Cardiac muscle cell (in vitro differentiated cells and primary cell): ENCODE measurements around the gene ZYG11A. TPM values are rescaled to one million over a fixed set of nuclear protein-coding genes. Genes with fewer than 3 reads are reported as not detected.

Experiments
- DNase-seq, 2 donors: peaks; one replicate each; pipeline versions ENCODE4 v3.0.0 to v3.0.0-alpha.2; 2010 to 2017; ENCODE audit warnings: low read depth in 1 of 2, low spot score in 1 of 2
- H3K27ac ChIP-seq: fragments of 200-600 bp; sonication (generic); 2 replicates; pipeline ENCODE4 v1.5.1; 2016
- H3K27me3 ChIP-seq: fragments of 200-600 bp; sonication (generic); 2 replicates; pipeline ENCODE4 v1.6.0; 2016; ENCODE audit warnings: control low read depth
- H3K36me3 ChIP-seq: fragments of 200-600 bp; sonication (generic); 2 replicates; pipeline ENCODE4 v1.5.1; 2016; ENCODE audit warnings: control low read depth
- H3K4me1 ChIP-seq: fragments of 200-600 bp; sonication (generic); 2 replicates; pipeline ENCODE4 v1.8.1; 2017; ENCODE audit warnings: low read depth, mild to moderate bottlenecking, mixed run types
- H3K4me3 ChIP-seq: fragments of 200-600 bp; sonication (generic); 2 replicates; pipeline ENCODE4 v1.5.1; 2016; ENCODE audit warnings: mild to moderate bottlenecking
- H3K9me3 ChIP-seq: fragments of 200-600 bp; sonication (generic); 2 replicates; pipeline ENCODE4 v1.5.1; 2017; ENCODE audit warnings: low read depth, mild to moderate bottlenecking, control low read depth
- polyA plus RNA-seq: library from polyadenylated mRNA; unstranded; fragments of >200 nt; fragmentation: Nextera tagmentation; extraction: Ambion mirVana; gene quantifications from 2 replicates; pipeline ENCODE4 v1.2.1, GENCODE V29; 2016
- total RNA-seq: library from RNA; depleted of rRNA; stranded (reverse); fragments of >200 nt; gene quantifications from 2 replicates; pipeline ENCODE4 v1.2.3, GENCODE V29; 2016
- TF ChIP-seq, protein P1 (sequence below): IDR thresholded peaks from 2 replicates; pipeline ENCODE4 v1.5.1; 2012; ENCODE audit warnings: low read depth, mild to moderate bottlenecking, low read length

Gene ZYG11A
- total and polyA plus RNA-seq, 2 experiments from 2014 or later = 0.04 to 0.06 TPM

DNA sequence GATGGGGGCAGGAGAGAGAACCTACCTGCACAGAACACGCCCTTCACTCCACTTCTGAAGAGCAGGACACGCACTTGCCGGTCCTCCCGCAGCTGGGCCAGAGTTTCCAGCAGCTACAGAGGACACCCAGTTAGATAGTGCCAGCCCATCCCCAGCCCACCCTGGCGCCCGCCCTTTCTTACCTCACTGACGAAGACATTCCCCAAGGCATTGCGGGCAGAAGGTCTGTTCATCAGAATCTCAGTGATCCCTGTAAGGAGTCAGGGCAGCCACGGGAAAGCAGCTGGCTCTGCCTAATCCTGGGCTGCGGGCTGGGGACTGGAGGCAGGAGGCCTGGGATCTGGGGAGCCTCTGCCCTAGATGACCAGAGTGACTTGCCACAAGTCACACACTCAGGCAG, 69.0 kb downstream of the ZYG11A start:
- Histone ChIP-seq H3K4me1 (peaks cover 6% of the 10 kb centered on the region), H3K36me3 (no peaks in the 10 kb centered on the region), H3K9me3 (no peaks in the 10 kb centered on the region), H3K27me3 (no peaks in the 10 kb centered on the region), H3K27ac (no peak overlapping the region), H3K4me3 (no peak overlapping the region)
- DNase-seq = no peak
- TF ChIP-seq, protein P1, sequence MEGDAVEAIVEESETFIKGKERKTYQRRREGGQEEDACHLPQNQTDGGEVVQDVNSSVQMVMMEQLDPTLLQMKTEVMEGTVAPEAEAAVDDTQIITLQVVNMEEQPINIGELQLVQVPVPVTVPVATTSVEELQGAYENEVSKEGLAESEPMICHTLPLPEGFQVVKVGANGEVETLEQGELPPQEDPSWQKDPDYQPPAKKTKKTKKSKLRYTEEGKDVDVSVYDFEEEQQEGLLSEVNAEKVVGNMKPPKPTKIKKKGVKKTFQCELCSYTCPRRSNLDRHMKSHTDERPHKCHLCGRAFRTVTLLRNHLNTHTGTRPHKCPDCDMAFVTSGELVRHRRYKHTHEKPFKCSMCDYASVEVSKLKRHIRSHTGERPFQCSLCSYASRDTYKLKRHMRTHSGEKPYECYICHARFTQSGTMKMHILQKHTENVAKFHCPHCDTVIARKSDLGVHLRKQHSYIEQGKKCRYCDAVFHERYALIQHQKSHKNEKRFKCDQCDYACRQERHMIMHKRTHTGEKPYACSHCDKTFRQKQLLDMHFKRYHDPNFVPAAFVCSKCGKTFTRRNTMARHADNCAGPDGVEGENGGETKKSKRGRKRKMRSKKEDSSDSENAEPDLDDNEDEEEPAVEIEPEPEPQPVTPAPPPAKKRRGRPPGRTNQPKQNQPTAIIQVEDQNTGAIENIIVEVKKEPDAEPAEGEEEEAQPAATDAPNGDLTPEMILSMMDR = no peak

DNA sequence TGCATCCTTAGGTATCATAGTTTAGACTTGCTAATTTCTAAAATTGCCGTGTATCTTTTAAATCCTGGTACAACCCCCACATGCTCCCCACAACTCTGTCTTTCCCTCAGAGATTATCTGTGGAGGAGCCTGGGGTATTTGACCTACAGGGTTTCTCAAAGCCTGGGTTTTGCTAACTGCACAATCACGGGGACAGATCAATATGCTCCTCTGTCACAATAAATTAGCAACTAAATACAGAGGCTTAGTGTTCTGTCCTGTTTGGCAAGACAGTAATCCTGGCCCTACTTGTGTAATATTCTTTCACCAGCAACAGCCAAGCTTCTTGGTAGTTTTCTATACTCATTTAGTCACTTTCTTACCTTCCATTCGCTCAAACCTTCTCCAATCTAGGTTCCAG, 70.5 kb downstream of the ZYG11A start:
- H3K4me3 ChIP-seq = no peak overlapping the region
- H3K27me3 ChIP-seq = no peaks in the 10 kb centered on the region
- no peaks in the 10 kb centered on the region for H3K36me3 ChIP-seq
- no peaks in the 10 kb centered on the region for H3K9me3 ChIP-seq
- DNase-seq = no peak
- H3K27ac ChIP-seq = no peak overlapping the region
- peaks cover 6% of the 10 kb centered on the region for H3K4me1 ChIP-seq
- TF ChIP-seq, protein P1 = no peak

DNA sequence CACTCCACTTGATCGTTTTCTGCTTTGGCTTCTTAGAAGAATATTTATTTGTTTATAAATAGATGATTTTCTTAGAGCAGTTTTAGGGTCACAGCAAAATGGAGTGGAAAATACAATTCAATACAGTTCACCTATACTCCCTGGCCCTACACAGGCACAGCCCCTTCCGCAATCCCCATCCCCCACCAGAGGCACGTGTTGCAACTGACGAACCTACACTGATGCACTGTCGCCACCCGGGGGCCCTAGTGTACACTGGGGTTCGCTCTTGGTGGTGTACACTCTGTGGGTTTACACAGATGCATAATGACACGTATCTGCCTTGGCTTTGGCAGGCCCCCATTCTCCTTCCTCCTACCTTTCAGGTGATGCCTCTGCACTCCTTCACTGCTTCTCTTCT, 71.0 kb downstream of the ZYG11A start:
- Histone ChIP-seq H3K4me1 (peaks cover 6% of the 10 kb centered on the region), H3K36me3 (no peaks in the 10 kb centered on the region), H3K27ac (no peak overlapping the region), H3K4me3 (no peak overlapping the region), H3K27me3 (no peaks in the 10 kb centered on the region), H3K9me3 (no peaks in the 10 kb centered on the region)
- TF ChIP-seq, protein P1 = no peak
- DNase-seq = peak in 1 of 2 donors; percentile 45

DNA sequence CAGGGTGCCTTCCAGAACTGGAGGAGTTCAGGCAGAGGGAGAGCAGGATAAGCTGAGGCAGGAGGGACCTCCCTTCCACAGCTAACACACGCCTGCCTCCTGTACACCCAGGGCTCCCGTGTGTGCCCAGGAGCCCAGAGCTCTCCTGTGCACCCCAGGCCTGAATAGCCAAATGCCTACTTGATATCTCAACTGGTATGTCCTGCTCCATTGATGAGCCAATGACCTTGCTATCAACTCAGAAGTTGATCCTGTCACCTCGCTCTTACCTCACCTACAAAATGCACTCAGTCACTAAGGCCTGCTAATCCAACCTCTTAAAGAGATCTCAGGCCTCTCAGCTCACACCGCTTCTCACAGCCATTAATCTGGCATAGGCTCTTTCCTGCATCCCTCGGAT, 71.9 kb downstream of the ZYG11A start:
- H3K27ac ChIP-seq = no peak overlapping the region
- TF ChIP-seq, protein P1 = no peak
- no peaks in the 10 kb centered on the region for H3K36me3 ChIP-seq
- no peak overlapping the region for H3K4me3 ChIP-seq
- no peaks in the 10 kb centered on the region for H3K27me3 ChIP-seq
- H3K9me3 ChIP-seq = no peaks in the 10 kb centered on the region
- peaks cover 6% of the 10 kb centered on the region for H3K4me1 ChIP-seq
- DNase-seq = peak in 1 of 2 donors; percentile 22

DNA sequence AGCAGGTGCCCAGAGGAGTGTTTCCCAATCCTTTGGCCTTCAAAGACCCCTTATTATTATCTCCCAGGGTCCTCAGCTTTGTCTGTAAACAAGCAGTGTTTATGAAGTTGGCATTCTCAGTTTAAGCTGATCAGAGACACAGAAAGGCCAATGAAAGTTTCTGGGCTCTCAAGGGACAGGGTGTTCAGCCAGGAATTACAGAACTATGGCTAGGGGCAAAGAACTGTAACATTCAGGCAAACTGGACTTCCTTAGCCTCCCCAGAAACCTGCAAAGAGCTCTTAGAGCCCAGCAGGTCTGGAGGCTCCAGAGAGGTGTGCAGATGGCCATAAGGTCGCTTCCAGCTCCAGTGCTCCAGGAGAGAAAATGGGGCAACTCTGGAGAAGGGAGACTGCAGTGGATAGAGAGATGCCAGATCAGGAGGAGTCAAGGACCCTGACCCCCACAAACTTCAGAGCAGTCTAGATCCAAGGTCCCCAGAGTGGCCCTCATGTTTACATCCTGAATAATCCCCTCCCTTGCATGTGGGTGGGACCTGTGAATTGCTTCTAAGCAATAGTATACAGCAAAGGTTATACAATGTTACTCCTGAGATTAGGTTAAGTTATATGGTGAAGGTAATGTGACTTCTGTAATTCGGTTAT, 72.8 kb downstream of the ZYG11A start:
- H3K4me1 ChIP-seq = peaks cover 6% of the 10 kb centered on the region
- no peak overlapping the region for H3K27ac ChIP-seq
- H3K36me3 ChIP-seq = no peaks in the 10 kb centered on the region
- no peaks in the 10 kb centered on the region for H3K9me3 ChIP-seq
- peaks cover 5% of the 10 kb centered on the region for H3K27me3 ChIP-seq
- TF ChIP-seq, protein P1 = no peak
- no peak for DNase-seq
- H3K4me3 ChIP-seq = no peak overlapping the region
